Measurements from ENCODE around the gene PKDREJ.

GRCh38 chr22:46300491-46300890 is 37.3 kb upstream of the PKDREJ start:
- TF ChIP-seq CTCF (IDR thresholded peaks at IDR 0.05; ENCODE audit: poor library complexity, severe bottlenecking) (no peak), TAF1 (IDR thresholded peaks at IDR 0.05; ENCODE audit: low read depth) (no peak), EZH2 (IDR thresholded peaks at IDR 0.05; ENCODE audit: borderline replicate concordance, insufficient read depth, low read length, poor library complexity, severe bottlenecking) (no peak), SMC3 (conservative IDR thresholded peaks at IDR 0.05; ENCODE audit: poor library complexity) (no peak), RAD21 (conservative IDR thresholded peaks at IDR 0.05) (no peak)
